GM18520 (cell line): ENCODE data around the gene HECTD4.
"Not testable (repeated sequence)": the region's sequence is repeated elsewhere in the genome, so short reads cannot be mapped to it uniquely, and the experiment has no call there.

Source experiments
- ATAC-seq: cut with Tn5 transposase; IDR thresholded peaks from one replicate; pipeline ENCODE4 v1.9.1; 2021; ENCODE audit not compliant: unreplicated experiment

HECTD4 gene

GRCh38 chr12:112359290-112359689 lies 22.9 kb downstream of the HECTD4 start:
- no peak for ATAC-seq

GRCh38 chr12:112357214-112357613 lies 25.0 kb downstream of the HECTD4 start:
- ATAC-seq = no peak

- ATAC-seq = no peak
These were observed 27.8 kb downstream of the HECTD4 start for GRCh38 chr12:112354399-112354798.

GRCh38 chr12:112353393-112353792 lies 28.8 kb downstream of the HECTD4 start:
- ATAC-seq = no peak

- no peak for ATAC-seq
These were observed 29.3 kb downstream of the HECTD4 start for GRCh38 chr12:112352921-112353320.

GRCh38 chr12:112350593-112351592 lies 31.3 kb downstream of the HECTD4 start:
- ATAC-seq = no peak

- no peak for ATAC-seq
These were observed 32.8 kb downstream of the HECTD4 start for GRCh38 chr12:112349431-112349830.

GRCh38 chr12:112348926-112349325 lies 33.3 kb downstream of the HECTD4 start:
- ATAC-seq = not testable (repeated sequence)

GRCh38 chr12:112347581-112347982 lies 34.6 kb downstream of the HECTD4 start:
- no peak for ATAC-seq

- ATAC-seq = no peak
These were observed 36.0 kb downstream of the HECTD4 start for GRCh38 chr12:112346194-112346593.

- ATAC-seq = no peak
These were observed 38.0 kb downstream of the HECTD4 start for GRCh38 chr12:112344220-112344619.

GRCh38 chr12:112342587-112342986 lies 39.6 kb downstream of the HECTD4 start:
- no peak for ATAC-seq

GRCh38 chr12:112341046-112341825 lies 41.0 kb downstream of the HECTD4 start:
- ATAC-seq = no peak

- no peak for ATAC-seq
These were observed 42.0 kb downstream of the HECTD4 start for GRCh38 chr12:112340230-112340629.

GRCh38 chr12:112334999-112335398 lies 47.2 kb downstream of the HECTD4 start:
- not testable (repeated sequence) for ATAC-seq

- ATAC-seq = no peak
These were observed 49.2 kb downstream of the HECTD4 start for GRCh38 chr12:112333019-112333418.

GRCh38 chr12:112331886-112332285 lies 50.3 kb downstream of the HECTD4 start:
- ATAC-seq = no peak

GRCh38 chr12:112330706-112331105 lies 51.5 kb downstream of the HECTD4 start:
- ATAC-seq = no peak

- ATAC-seq = no peak
These were observed 53.6 kb downstream of the HECTD4 start for GRCh38 chr12:112328456-112329124.

- ATAC-seq = no peak
These were observed 54.9 kb downstream of the HECTD4 start for GRCh38 chr12:112327209-112327938.
